ENCODE results near the gene MAML3.

DNA sequence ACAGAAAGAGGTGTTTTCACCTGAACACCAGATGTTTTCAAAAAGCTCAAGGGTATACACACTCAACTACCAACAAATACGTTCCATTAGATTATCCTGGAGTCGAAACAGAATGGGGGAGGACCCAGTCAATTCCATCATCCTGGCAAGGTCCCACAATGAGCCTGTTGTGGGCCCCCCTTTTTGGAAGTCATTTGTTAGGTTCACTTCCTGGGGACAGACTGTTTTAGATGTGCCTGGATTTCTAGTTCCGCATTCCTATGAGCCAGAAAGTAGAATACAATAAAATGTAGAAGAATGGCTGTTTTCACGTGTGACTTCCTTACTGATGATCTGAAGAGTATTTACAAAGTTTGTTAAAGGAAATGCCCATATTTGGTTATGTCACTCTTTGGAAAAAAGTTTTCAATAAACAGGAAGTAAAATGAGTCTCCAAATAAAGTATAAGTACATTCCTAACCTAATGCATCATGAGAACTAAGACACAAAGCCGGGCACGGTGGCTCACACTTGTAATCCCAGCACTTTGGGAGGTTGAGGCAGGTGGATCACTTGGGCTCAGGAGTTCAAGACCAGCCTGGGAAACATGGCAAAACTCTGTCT is 192.5 kb downstream of the MAML3 start:
- TF ChIP-seq TAF1 (IDR thresholded peaks at IDR 0.05; ENCODE audit: borderline replicate concordance, insufficient read depth, low read length) (no peak), POLR2AphosphoS5 (IDR thresholded peaks at IDR 0.05; ENCODE audit: low read depth, low read length) (no peak), SIN3A (IDR thresholded peaks at IDR 0.05; ENCODE audit: borderline replicate concordance, insufficient read depth, low read length) (no peak)
- TF ChIP-seq, protein P1, sequence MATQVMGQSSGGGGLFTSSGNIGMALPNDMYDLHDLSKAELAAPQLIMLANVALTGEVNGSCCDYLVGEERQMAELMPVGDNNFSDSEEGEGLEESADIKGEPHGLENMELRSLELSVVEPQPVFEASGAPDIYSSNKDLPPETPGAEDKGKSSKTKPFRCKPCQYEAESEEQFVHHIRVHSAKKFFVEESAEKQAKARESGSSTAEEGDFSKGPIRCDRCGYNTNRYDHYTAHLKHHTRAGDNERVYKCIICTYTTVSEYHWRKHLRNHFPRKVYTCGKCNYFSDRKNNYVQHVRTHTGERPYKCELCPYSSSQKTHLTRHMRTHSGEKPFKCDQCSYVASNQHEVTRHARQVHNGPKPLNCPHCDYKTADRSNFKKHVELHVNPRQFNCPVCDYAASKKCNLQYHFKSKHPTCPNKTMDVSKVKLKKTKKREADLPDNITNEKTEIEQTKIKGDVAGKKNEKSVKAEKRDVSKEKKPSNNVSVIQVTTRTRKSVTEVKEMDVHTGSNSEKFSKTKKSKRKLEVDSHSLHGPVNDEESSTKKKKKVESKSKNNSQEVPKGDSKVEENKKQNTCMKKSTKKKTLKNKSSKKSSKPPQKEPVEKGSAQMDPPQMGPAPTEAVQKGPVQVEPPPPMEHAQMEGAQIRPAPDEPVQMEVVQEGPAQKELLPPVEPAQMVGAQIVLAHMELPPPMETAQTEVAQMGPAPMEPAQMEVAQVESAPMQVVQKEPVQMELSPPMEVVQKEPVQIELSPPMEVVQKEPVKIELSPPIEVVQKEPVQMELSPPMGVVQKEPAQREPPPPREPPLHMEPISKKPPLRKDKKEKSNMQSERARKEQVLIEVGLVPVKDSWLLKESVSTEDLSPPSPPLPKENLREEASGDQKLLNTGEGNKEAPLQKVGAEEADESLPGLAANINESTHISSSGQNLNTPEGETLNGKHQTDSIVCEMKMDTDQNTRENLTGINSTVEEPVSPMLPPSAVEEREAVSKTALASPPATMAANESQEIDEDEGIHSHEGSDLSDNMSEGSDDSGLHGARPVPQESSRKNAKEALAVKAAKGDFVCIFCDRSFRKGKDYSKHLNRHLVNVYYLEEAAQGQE (IDR thresholded peaks at IDR 0.05; ENCODE audit: insufficient read depth in 1 of 2, low read depth in 2 of 2, low read length in 2 of 2) = no peak
